Activated T-cell treated with anti-CD3 and anti-CD28 coated beads, Interleukin-2, amount 50 U/mL, for 72 hours (primary cell): Measurements from ENCODE around the gene SAMSN1. TPM values are rescaled to one million over a fixed set of nuclear protein-coding genes. Genes with fewer than 3 reads are reported as not detected.

Experiments
- ATAC-seq, 2 donors: fragments of 150-1000 bp; cut with Tn5 transposase; replicated peaks in 1 of 2; 2 replicates each; pipeline ENCODE4 v1.10.0; 2021; ENCODE audit warnings: moderate library complexity in 2 of 2, mild to moderate bottlenecking in 1 of 2
- DNase-seq, 2 donors: peaks; one replicate each; pipeline ENCODE4 v3.0.0; 2021 to 2022; ENCODE audit warnings: mixed read lengths in 1 of 2
- H3K27ac Mint-ChIP-seq: one replicate; pipeline ENCODE4 v1.8.0; 2022; ENCODE audit warnings: mild to moderate bottlenecking, moderate library complexity, mixed read lengths
- H3K27me3 Mint-ChIP-seq: one replicate; pipeline ENCODE4 v1.8.0; 2022; ENCODE audit warnings: low read depth, mixed read lengths
- H3K36me3 Mint-ChIP-seq, 2 donors: one replicate each; pipeline ENCODE4 v1.8.0; 2022; ENCODE audit warnings: mixed read lengths in 2 of 2, mild to moderate bottlenecking in 1 of 2; ENCODE audit not compliant: insufficient read depth in 2 of 2
- H3K4me1 Mint-ChIP-seq: one replicate; pipeline ENCODE4 v1.8.0; 2022; ENCODE audit warnings: low read depth, mixed read lengths
- H3K4me3 Mint-ChIP-seq, 2 donors: one replicate each; pipeline ENCODE4 v1.8.0; 2022; ENCODE audit warnings: mild to moderate bottlenecking in 2 of 2, mixed read lengths in 2 of 2, moderate library complexity in 2 of 2
- H3K9me3 Mint-ChIP-seq, 2 donors: one replicate each; pipeline ENCODE4 v1.8.0; 2022; ENCODE audit warnings: mixed read lengths in 2 of 2
- total RNA-seq, 2 donors: library from RNA; stranded (reverse); gene quantifications; one replicate each; pipeline ENCODE4 v1.2.3, GENCODE V29; 2022

Gene SAMSN1
- total RNA-seq, 2 donors from 2014 or later = 65.4 to 69.1 TPM

- no peak for ATAC-seq
- Mint-ChIP-seq H3K4me1 (peaks cover 21% of the 10 kb centered on the region), H3K4me3 (no peak overlapping the region), H3K27ac (no peak overlapping the region), H3K27me3 (peaks cover 6% of the 10 kb centered on the region), H3K36me3 (no peaks in the 10 kb centered on the region), H3K9me3 (no peaks in the 10 kb centered on the region)
- no peak for DNase-seq
Measured at GRCh38 chr21:14582934-14583628, 37.0 kb upstream of the SAMSN1 start.

- Mint-ChIP-seq H3K9me3 (no peaks in the 10 kb centered on the region), H3K27me3 (peaks cover 6% of the 10 kb centered on the region), H3K36me3 (no peaks in the 10 kb centered on the region), H3K4me1 (peaks cover 22% of the 10 kb centered on the region), H3K27ac (no peak overlapping the region), H3K4me3 (peak overlapping the region; percentile 16 to 51)
- ATAC-seq = peak; percentile 86 to 92
- no peak for DNase-seq
Measured at GRCh38 chr21:14581902-14582457, 35.9 kb upstream of the SAMSN1 start.

- H3K27ac Mint-ChIP-seq = no peak overlapping the region
- no peaks in the 10 kb centered on the region for H3K9me3 Mint-ChIP-seq
- ATAC-seq = peak; percentile 34 to 68
- no peak for DNase-seq
- H3K27me3 Mint-ChIP-seq = no peaks in the 10 kb centered on the region
- H3K4me1 Mint-ChIP-seq = peaks cover 19% of the 10 kb centered on the region
- peak overlapping the region; percentile 7 to 42 for H3K4me3 Mint-ChIP-seq
- H3K36me3 Mint-ChIP-seq = no peaks in the 10 kb centered on the region
Measured at GRCh38 chr21:14573244-14573643, 27.1 kb upstream of the SAMSN1 start.

DNA sequence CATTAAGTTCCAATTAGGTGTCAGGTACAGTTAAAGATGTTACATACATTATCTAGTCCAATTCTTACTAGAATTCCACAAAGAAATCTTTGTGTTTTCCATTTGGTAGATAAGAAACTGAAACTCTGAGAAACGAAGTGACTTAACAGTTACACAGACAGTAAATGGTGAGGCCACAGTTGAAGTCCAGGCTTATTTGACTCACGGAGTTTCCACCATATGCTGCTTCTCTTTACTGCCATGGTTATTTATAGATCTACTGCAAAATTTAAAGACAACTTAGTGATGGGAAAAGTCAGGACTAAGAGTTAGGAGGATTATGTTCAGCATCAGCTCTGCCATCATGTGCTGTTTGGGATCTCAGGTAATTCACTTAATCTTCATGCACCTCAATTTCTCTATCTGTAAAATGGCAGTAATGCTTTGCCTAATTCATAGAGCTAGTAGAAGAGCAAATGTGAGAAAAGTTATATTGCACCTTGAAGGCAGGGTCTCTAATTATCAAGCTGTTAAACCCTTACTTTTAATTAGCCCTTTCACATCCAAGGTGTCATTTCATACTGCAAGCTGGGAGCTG, 26.2 kb upstream of the SAMSN1 start:
- H3K9me3 Mint-ChIP-seq = no peaks in the 10 kb centered on the region
- DNase-seq (no peak), ATAC-seq (peak; percentile 41 to 79)
- peak overlapping the region; percentile 21 for H3K27ac Mint-ChIP-seq
- H3K4me1 Mint-ChIP-seq = peaks cover 16% of the 10 kb centered on the region
- peak overlapping the region; percentile 2 to 37 for H3K4me3 Mint-ChIP-seq
- no peaks in the 10 kb centered on the region for H3K36me3 Mint-ChIP-seq
- no peaks in the 10 kb centered on the region for H3K27me3 Mint-ChIP-seq

GRCh38 chr21:14569868-14570267, 23.8 kb upstream of the SAMSN1 start:
- H3K4me1 Mint-ChIP-seq = peaks cover 16% of the 10 kb centered on the region
- no peaks in the 10 kb centered on the region for H3K36me3 Mint-ChIP-seq
- H3K4me3 Mint-ChIP-seq = no peak overlapping the region

DNA sequence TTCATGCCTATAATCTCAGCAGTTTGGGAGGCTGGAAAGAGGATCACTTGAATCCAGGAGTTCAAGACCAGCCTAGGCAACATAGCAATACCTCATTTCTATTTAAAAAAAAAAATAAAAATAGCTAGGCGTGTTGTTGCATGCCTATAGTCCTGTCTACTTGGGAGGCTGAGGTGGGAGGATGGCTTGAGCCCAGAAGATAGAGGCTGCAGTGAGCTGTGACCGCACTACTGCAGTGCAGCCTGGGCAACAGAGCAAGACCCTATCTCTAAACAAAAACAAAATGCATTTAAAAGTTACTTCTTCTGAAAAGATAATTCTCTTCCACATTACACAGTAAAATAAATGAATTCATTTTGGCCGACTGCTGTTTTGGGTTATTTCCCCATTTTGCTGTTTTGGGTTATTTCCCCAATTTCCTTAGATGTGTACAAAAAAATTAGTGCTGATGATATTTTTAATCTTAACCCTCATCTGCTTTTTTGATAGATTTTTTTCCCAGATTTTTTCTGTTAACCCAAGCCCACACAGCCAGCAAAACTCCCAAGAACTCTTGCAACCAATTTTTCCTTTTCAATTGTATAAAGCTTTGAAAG, 23.0 kb upstream of the SAMSN1 start:
- no peak for ATAC-seq
- peaks cover 0 to 2% of the 10 kb centered on the region in 2 donors for H3K9me3 Mint-ChIP-seq
- no peak overlapping the region for H3K4me3 Mint-ChIP-seq
- peaks cover 16% of the 10 kb centered on the region for H3K4me1 Mint-ChIP-seq
- no peaks in the 10 kb centered on the region for H3K27me3 Mint-ChIP-seq
- H3K27ac Mint-ChIP-seq = no peak overlapping the region
- peaks cover 0 to 2% of the 10 kb centered on the region in 2 donors for H3K36me3 Mint-ChIP-seq
- no peak for DNase-seq

More at GRCh38 chr21:14569868-14570267, 23.8 kb upstream of the SAMSN1 start:
- peaks cover 0 to 2% of the 10 kb centered on the region in 2 donors for H3K9me3 Mint-ChIP-seq
- ATAC-seq (no peak), DNase-seq (peak in 1 of 2 donors; percentile 6)
- H3K27me3 Mint-ChIP-seq = no peaks in the 10 kb centered on the region
- H3K27ac Mint-ChIP-seq = no peak overlapping the region

DNA sequence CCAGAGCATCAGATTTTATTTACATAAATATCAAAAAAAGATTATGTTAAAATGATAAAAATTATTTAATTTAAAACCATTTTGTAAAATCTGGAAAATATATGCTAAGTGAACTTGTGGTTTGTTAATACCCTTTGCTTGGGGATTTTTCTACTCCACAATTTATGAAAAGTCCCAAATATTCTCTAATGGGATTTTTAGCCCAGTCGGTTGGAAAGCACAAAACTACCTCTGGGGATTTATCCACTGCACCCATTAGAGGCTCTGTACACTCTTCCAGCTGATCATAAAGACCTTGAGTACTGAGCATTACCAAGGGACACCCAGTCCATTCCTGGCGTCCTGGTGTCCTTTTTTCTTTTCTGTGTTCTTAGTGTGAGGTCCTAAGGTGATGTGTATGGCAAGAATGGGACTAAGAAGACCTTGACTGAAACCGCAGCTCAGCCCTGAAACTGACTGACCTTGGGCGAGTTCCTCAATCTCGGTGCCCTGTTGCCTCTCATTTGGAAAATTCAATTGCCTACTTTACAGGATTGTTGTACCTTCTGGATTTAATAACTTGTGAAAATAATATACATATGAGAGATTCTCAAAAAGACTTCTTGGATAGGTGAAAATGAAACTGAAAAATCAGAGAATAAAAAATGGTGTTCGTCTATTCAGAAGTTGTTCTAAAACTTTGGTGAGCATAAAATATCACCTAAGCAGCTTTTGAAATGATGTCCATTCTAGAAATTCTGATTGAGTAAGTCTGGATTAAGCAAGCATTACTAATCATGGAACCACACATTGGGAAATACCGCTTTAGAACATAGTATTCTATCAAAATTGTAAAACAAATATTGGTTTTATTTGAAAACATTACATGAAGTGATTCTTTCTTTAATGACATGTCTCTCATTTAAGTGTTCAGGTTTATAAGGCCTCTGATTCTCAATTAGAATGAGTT, 21.5 kb upstream of the SAMSN1 start:
- Mint-ChIP-seq H3K27ac (no peak overlapping the region), H3K36me3 (peaks cover 0 to 2% of the 10 kb centered on the region in 2 donors), H3K4me3 (no peak overlapping the region), H3K9me3 (peaks cover 0 to 2% of the 10 kb centered on the region in 2 donors), H3K27me3 (no peaks in the 10 kb centered on the region), H3K4me1 (peaks cover 6% of the 10 kb centered on the region)
- DNase-seq (no peak), ATAC-seq (no peak)

DNA sequence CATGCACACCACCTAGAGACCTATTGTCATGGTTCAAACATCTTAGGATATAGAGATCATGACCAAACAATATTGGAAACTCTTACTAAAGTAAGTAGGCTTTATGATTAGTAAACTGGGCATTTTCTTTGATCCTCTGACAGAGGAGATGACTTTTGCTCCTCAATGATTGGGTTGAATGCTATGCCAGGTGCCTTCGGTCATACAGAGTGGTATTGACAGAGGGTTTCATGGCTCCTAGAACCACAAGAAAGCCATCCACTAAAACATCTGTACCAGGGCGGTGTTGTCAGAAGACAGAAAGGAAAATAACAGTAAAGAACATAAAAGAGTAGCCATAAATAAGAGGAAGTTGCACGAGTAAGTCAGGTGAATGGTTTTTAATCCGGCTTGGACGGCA, 20.8 kb upstream of the SAMSN1 start:
- H3K4me1 Mint-ChIP-seq = no peaks in the 10 kb centered on the region
- DNase-seq = no peak
- peaks cover 0 to 2% of the 10 kb centered on the region in 2 donors for H3K36me3 Mint-ChIP-seq
- no peak overlapping the region for H3K4me3 Mint-ChIP-seq
- ATAC-seq = no peak
- H3K27ac Mint-ChIP-seq = no peak overlapping the region
- no peaks in the 10 kb centered on the region for H3K27me3 Mint-ChIP-seq
- H3K9me3 Mint-ChIP-seq = peaks cover 0 to 2% of the 10 kb centered on the region in 2 donors

- no peak for DNase-seq
- Mint-ChIP-seq H3K36me3 (peaks cover 5 to 9% of the 10 kb centered on the region in 2 donors), H3K27ac (peak overlapping the region; percentile 54), H3K9me3 (peaks cover 0 to 9% of the 10 kb centered on the region in 2 donors), H3K4me3 (no peak overlapping the region), H3K4me1 (peaks cover 19% of the 10 kb centered on the region), H3K27me3 (no peaks in the 10 kb centered on the region)
- ATAC-seq = no peak
Measured at GRCh38 chr21:14562959-14563358, 16.8 kb upstream of the SAMSN1 start.

GRCh38 chr21:14560555-14560954, 14.4 kb upstream of the SAMSN1 start:
- ATAC-seq = peak; percentile 64 to 68
- Mint-ChIP-seq H3K27ac (no peak overlapping the region), H3K27me3 (no peaks in the 10 kb centered on the region)

GRCh38 chr21:14560139-14560538, 14.0 kb upstream of the SAMSN1 start:
- ATAC-seq = no peak
- H3K27ac Mint-ChIP-seq = no peak overlapping the region
- H3K27me3 Mint-ChIP-seq = no peaks in the 10 kb centered on the region
- peaks cover 33% of the 10 kb centered on the region for H3K4me1 Mint-ChIP-seq
- H3K4me3 Mint-ChIP-seq = no peak overlapping the region
- H3K9me3 Mint-ChIP-seq = peaks cover 0 to 6% of the 10 kb centered on the region in 2 donors
- DNase-seq = no peak
- peaks cover 5 to 9% of the 10 kb centered on the region in 2 donors for H3K36me3 Mint-ChIP-seq

More at GRCh38 chr21:14560555-14560954, 14.4 kb upstream of the SAMSN1 start:
- peaks cover 29% of the 10 kb centered on the region for H3K4me1 Mint-ChIP-seq
- H3K4me3 Mint-ChIP-seq = no peak overlapping the region
- no peak for DNase-seq
- peaks cover 0 to 9% of the 10 kb centered on the region in 2 donors for H3K9me3 Mint-ChIP-seq
- peaks cover 5 to 9% of the 10 kb centered on the region in 2 donors for H3K36me3 Mint-ChIP-seq

DNA sequence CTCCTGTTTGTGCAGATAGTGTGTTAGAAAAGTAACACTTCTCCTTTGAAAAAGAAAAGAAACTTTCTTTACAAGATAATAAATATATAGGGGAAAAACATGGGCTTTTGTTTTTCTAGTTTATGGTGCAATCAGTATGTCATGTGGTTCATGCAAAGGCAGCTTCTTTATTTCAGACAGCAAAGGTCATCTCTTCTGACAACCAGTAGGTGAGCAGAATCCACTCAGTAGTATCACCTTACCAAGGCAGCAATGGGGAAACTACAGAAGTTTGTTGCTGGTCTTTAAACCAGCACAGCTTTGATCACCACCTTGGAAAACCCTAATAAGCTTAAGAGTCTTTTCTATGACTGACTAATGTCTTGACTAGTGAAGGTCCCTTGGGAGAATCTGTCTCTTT, 13.0 kb upstream of the SAMSN1 start:
- peaks cover 44% of the 10 kb centered on the region for H3K4me1 Mint-ChIP-seq
- ATAC-seq = no peak
- H3K9me3 Mint-ChIP-seq = peaks cover 0 to 6% of the 10 kb centered on the region in 2 donors
- no peaks in the 10 kb centered on the region for H3K27me3 Mint-ChIP-seq
- no peak overlapping the region for H3K4me3 Mint-ChIP-seq
- no peak overlapping the region for H3K27ac Mint-ChIP-seq
- peaks cover 5 to 7% of the 10 kb centered on the region in 2 donors for H3K36me3 Mint-ChIP-seq
- DNase-seq = no peak
